GM12892 (cell line): ENCODE measurements around the gene HAND2.

ENCODE experiments used
- POLR2A ChIP-seq: IDR thresholded peaks from 2 replicates; pipeline ENCODE4 v1.6.1; 2011; ENCODE audit warnings: low read depth, low read length, control low read depth
- POLR2AphosphoS5 ChIP-seq: IDR thresholded peaks from 2 replicates; pipeline ENCODE4 v1.6.1; 2011; ENCODE audit warnings: low read depth, low read length, control low read depth
- TAF1 ChIP-seq: IDR thresholded peaks from 2 replicates; pipeline ENCODE4 v1.6.1; 2011; ENCODE audit warnings: low read depth, mild to moderate bottlenecking, control low read depth, low read length, borderline replicate concordance

- TF ChIP-seq POLR2A (no peak), TAF1 (no peak), POLR2AphosphoS5 (no peak)
Observed at GRCh38 chr4:173516621-173517524, 13.2 kb downstream of the HAND2 start.
